Measurements from ENCODE around the gene HMSD. TPM values are rescaled to one million over a fixed set of nuclear protein-coding genes. Genes with fewer than 3 reads are reported as not detected.

HMSD gene
- total and polyA plus RNA-seq, 8 donors = 0.08 to 3.2 (median 0.33) TPM; not detected in 4

DNA sequence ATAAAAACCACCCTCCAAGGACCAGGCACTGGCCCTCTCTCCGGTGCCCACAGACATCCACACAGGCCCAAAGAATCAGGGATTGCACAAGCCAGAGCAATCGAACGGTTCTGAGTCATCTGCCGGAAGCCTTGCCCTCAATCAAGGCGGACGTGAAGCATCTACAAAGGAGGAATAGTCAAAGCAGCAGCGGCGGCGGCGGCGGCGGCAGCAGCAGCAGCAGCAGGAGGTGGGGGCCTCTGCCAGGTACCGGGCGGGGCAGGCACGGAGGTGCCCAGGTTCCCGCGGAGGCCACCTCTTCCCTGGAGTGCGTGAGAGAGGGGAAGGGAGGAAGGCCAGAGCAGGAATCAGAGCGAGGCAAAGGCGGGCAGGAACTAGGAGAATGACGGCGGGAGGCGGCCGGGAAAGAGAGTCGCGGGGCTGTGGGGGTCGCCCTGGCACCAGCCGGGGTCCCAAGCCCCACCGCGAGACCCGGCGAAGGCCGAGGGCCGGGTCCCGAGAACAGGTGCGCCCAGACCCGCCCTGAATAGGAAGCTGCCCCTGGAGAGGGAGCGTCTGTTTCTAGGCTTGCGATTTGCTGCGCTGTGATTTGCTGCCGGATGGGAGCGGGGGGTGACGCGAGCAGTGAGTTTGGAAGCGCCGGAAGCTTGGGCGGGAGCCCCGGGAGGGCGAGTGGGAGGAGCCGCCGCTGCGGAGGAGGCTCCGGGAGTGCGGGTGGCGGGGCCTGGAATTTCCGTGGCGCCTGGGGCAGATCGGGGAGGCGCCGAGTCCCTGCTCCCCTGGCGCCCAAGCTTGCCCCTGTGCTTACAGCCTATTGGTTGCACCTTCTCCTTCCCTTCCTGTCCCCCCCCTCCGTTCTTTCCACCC, 21.1 kb downstream of the HMSD start, which contains the start of gene SERPINB8:
Gene SERPINB8, plus strand, starts transcription at position 140 of the 867 bp plus-strand sequence. CDS start 8,228 bp downstream, outside the sequence.
- DNase-seq (peak; percentile 91 to 95 (median 92)), ATAC-seq (peak; percentile 96 to 99 (median 97)), FAIRE-seq (no peak)
- Histone ChIP-seq H3K4me1 (peaks cover 0 to 7% (median 6%) of the 10 kb centered on the region in 3 donors), H3K36me3 (no peaks in the 10 kb centered on the region), H3K27me3 (no peaks in the 10 kb centered on the region), H3K27ac (peak within 1 kb of the TSS; percentile 94 to 99 (median 98)), H3K9me3 (no peaks in the 10 kb centered on the region), H3K4me3 (peak within 1 kb of the TSS; percentile 59 to 91 (median 82))
- TF ChIP-seq CTCF (IDR thresholded peaks at IDR 0.05) = no peak
- intact Hi-C loops (cut with DNase I) = no loop called here
- 0 to 1% methylated on average over 42 to 62 of the region's 62 CpGs for WGBS, 2 donors

- FAIRE-seq = no peak
- WGBS, 2 donors = 29 to 32% methylated on average over 18 of the region's 18 CpGs
Observed at GRCh38 chr18:63970809-63971205, 21.7 kb downstream of the HMSD start.

DNA sequence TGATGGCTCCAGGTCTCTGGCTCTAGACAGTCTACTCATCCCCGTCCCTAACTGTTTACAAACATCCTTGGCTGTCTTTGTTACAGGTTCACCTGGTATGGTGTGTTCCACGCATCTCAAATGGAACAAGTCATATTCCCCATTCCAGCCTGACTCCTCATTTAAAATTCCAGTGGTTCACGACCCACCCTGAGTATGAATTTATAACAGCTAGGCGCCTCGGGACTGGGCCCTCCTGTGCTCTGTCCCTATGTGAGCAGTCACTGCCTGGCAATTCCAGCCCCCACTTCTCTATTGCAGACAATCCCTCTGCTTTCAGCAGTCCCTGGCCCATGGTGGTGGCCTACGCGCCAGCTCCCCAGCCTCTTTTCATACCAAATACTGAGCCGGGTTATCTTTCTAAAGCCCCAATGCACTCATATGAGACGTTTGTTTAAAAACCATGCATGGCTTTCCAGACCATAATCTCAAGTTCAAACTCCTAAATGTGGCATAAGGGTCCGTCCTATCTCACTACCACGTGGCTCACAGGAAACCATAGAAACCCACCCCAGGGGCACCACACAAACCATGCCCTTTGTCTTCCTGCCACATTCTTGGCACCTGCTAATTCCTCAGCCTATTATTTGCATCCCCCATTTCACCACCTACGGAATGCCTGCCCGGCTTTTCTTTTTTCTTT, 22.4 kb downstream of the HMSD start:
- no peaks in the 10 kb centered on the region for H3K36me3 ChIP-seq
- H3K4me3 ChIP-seq = peak overlapping the region in 1 of 4 donors; percentile 73
- FAIRE-seq = no peak
- no peaks in the 10 kb centered on the region for H3K9me3 ChIP-seq
- peaks cover 0 to 7% (median 6%) of the 10 kb centered on the region in 3 donors for H3K4me1 ChIP-seq
- no peaks in the 10 kb centered on the region for H3K27me3 ChIP-seq
- intact Hi-C loops (cut with DNase I) = no loop called here
- no peak for DNase-seq
- peak overlapping the region; percentile 94 to 99 (median 98) for H3K27ac ChIP-seq
- ATAC-seq = no peak
- no peak for TF ChIP-seq CTCF (IDR thresholded peaks at IDR 0.05)
- 82 to 89% methylated on average over 13 of the region's 13 CpGs for WGBS, 2 donors

More at GRCh38 chr18:63970809-63971205, 21.7 kb downstream of the HMSD start:
- peaks cover 0 to 7% (median 6%) of the 10 kb centered on the region in 3 donors for H3K4me1 ChIP-seq
- no peaks in the 10 kb centered on the region for H3K27me3 ChIP-seq
- no peaks in the 10 kb centered on the region for H3K9me3 ChIP-seq
- DNase-seq (peak in 5 of 6 donors; percentile 27 to 69 (median 42)), ATAC-seq (peak; percentile 29 to 57 (median 42))
- H3K36me3 ChIP-seq = no peaks in the 10 kb centered on the region
- intact Hi-C loops (cut with DNase I) = no loop called here
- no peak for TF ChIP-seq CTCF (IDR thresholded peaks at IDR 0.05)
- H3K27ac ChIP-seq = peak overlapping the region; percentile 94 to 99 (median 98)
- peak overlapping the region; percentile 59 to 91 (median 82) for H3K4me3 ChIP-seq

GRCh38 chr18:63972002-63972376, 22.9 kb downstream of the HMSD start:
- Histone ChIP-seq H3K36me3 (no peaks in the 10 kb centered on the region), H3K4me3 (no peak overlapping the region), H3K4me1 (peaks cover 0 to 7% (median 6%) of the 10 kb centered on the region in 3 donors), H3K27me3 (no peaks in the 10 kb centered on the region), H3K27ac (no peak overlapping the region), H3K9me3 (no peaks in the 10 kb centered on the region)
- no peak for ATAC-seq
- TF ChIP-seq CTCF (IDR thresholded peaks at IDR 0.05) = no peak
- intact Hi-C loops (cut with DNase I) = no loop called here
- no peak for FAIRE-seq
- WGBS, 2 donors = 85 to 93% methylated on average over 5 of the region's 5 CpGs
- no peak for DNase-seq

Data from pancreas (tissue), 10 donors.